ENCODE results near the gene RAB11B. TPM values are rescaled to one million over a fixed set of nuclear protein-coding genes. Genes with fewer than 3 reads are reported as not detected.
"Not testable (repeated sequence)": the region's sequence is repeated elsewhere in the genome, so short reads cannot be mapped to it uniquely, and the experiment has no call there.

RAB11B gene
- total RNA-seq, 1 donor from 2014 or later: 114 TPM

DNA sequence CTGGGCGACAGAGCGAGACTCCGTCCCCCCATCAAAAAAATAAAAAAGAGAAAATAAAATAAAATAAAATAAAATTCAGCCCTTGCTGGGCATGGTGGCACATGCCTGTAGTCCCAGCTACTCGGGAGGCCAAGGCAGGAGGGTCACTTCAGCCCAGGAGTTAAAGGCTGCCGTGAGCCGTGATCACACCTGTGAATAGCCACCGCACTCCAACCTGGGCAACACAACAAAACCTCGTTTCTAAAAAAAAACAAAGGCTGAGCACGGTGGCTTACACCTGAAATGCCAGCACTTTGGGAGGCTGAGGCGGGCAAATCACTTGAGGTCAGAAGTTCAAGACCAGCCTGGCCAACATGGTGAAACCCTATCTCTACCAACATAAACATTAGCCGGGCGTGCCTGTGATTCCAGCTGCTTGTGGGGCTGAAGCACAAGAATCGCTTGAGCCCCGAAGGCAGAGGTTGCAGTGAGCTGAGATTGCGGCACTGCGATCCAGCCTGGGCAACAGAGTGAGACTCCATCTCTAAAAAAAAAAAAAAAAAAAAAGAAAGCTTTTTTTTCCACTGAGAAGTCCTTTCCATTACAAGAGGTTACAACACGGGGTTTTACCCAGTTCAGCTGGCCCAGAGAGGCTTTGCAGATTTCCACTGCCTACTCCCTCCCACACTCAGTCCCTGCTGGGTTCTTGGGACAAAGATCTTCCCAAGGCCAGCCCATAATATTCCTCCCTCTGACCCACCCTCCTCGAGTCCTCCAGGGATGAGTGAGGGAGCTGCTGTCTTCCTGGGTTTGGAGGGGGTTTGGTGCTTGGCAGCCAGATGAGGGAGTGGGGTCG lies 19.8 kb upstream of the RAB11B start:
- DNase-seq: no peak

DNA sequence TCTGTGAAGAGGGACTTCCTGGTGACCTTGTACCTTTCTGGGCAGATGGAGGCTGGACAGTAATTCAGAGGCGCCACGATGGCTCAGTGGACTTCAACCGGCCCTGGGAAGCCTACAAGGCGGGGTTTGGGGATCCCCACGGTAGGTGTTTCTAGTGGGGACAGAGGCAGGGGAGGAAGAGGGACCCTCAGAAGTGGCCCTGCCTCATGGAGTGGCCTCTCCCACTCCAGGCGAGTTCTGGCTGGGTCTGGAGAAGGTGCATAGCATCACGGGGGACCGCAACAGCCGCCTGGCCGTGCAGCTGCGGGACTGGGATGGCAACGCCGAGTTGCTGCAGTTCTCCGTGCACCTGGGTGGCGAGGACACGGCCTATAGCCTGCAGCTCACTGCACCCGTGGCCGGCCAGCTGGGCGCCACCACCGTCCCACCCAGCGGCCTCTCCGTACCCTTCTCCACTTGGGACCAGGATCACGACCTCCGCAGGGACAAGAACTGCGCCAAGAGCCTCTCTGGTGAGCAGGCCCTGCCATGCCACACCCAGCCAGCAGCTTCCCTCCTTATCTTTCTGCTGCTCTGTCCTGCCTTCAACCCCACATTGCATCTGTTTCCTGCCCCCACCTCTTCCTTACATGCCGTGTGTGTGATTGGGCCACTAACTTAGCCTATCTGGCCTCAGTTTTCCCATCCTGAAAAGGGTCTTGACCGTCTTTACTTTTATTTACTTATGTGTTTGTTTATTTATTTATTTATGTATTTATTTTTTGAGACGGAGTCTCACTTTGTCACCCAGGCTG lies 19.0 kb upstream of the RAB11B start:
- Histone ChIP-seq H3K4me1 (peaks cover 21% of the 10 kb centered on the region), H3K9me3 (no peaks in the 10 kb centered on the region), H3K36me3 (no peaks in the 10 kb centered on the region), H3K4me3 (no peak overlapping the region), H3K27me3 (no peaks in the 10 kb centered on the region), H3K27ac (no peak overlapping the region)
- DNase-seq (no peak), ATAC-seq (no peak)
- TF ChIP-seq, protein P1, sequence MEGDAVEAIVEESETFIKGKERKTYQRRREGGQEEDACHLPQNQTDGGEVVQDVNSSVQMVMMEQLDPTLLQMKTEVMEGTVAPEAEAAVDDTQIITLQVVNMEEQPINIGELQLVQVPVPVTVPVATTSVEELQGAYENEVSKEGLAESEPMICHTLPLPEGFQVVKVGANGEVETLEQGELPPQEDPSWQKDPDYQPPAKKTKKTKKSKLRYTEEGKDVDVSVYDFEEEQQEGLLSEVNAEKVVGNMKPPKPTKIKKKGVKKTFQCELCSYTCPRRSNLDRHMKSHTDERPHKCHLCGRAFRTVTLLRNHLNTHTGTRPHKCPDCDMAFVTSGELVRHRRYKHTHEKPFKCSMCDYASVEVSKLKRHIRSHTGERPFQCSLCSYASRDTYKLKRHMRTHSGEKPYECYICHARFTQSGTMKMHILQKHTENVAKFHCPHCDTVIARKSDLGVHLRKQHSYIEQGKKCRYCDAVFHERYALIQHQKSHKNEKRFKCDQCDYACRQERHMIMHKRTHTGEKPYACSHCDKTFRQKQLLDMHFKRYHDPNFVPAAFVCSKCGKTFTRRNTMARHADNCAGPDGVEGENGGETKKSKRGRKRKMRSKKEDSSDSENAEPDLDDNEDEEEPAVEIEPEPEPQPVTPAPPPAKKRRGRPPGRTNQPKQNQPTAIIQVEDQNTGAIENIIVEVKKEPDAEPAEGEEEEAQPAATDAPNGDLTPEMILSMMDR (IDR thresholded peaks at IDR 0.05): no peak
- intact Hi-C loops (cut with DNase I): no loop called here

More for the DNA sequence above, 19.8 kb upstream of the RAB11B start:
- no peaks in the 10 kb centered on the region for H3K9me3 ChIP-seq
- no peaks in the 10 kb centered on the region for H3K36me3 ChIP-seq
- intact Hi-C loops (cut with DNase I): no loop called here
- no peak for ATAC-seq
- H3K4me1 ChIP-seq: peaks cover 21% of the 10 kb centered on the region
- no peaks in the 10 kb centered on the region for H3K27me3 ChIP-seq
- TF ChIP-seq, protein P1 (IDR thresholded peaks at IDR 0.05): no peak
- no peak overlapping the region for H3K4me3 ChIP-seq
- no peak overlapping the region for H3K27ac ChIP-seq

DNA sequence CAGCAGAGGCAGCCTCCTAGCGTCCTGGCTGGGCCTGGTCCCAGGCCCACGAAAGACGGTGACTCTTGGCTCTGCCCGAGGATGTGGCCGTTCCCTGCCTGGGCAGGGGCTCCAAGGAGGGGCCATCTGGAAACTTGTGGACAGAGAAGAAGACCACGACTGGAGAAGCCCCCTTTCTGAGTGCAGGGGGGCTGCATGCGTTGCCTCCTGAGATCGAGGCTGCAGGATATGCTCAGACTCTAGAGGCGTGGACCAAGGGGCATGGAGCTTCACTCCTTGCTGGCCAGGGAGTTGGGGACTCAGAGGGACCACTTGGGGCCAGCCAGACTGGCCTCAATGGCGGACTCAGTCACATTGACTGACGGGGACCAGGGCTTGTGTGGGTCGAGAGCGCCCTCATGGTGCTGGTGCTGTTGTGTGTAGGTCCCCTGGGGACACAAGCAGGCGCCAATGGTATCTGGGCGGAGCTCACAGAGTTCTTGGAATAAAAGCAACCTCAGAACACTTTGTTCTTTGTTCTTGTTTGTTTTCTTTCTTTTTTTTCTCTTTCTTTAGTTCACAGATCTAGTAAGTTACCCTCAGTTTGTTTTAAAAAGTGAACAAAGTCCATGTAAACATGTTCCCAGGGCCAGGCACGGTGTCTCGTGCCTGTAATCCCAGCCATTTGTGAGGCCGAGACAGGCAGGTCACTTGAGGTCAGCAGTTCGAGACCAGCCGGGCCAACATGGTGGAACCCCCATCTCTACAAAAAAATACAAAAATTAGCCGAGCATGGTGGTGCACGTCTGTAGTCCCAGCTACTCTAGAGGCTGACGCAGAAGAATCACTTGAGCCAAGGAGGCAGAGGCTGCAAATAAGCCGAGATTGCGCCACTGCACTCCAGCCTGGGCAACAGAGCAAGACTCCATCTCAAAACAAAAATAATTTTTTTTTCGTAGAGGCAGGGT lies 16.0 kb upstream of the RAB11B start:
- DNase-seq: no peak
- H3K36me3 ChIP-seq: no peaks in the 10 kb centered on the region
- H3K27ac ChIP-seq: no peak overlapping the region

DNA sequence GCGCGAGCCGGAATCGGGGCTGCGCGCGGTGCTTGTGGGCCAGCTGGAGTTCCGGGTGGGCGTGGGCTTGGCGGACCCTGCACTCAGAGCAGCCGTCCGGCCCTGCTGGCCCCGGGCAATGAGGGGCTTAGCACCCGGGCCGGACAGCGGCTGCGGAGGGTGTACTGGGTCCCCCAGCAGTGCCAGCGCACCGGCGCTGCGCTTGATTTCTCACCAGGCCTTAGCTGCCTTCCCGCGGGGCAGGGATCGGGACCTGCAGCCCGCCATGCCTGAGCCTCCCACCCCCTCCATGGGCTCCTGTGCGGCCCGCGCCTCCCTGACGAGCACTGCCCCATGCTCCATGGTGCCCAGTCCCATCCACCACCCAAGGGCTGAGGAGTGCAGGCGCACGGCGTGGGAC lies 14.4 kb upstream of the RAB11B start:
- intact Hi-C loops (cut with DNase I); H3K36me3 ChIP-seq; DNase-seq; ATAC-seq; H3K4me1 ChIP-seq; H3K27ac ChIP-seq; H3K9me3 ChIP-seq; H3K27me3 ChIP-seq; H3K4me3 ChIP-seq: not testable (repeated sequence)

More for the DNA sequence above, 16.0 kb upstream of the RAB11B start:
- no peaks in the 10 kb centered on the region for H3K4me1 ChIP-seq
- H3K9me3 ChIP-seq: no peaks in the 10 kb centered on the region
- TF ChIP-seq, protein P1 (IDR thresholded peaks at IDR 0.05): no peak
- no peaks in the 10 kb centered on the region for H3K27me3 ChIP-seq
- H3K4me3 ChIP-seq: no peak overlapping the region
- intact Hi-C loops (cut with DNase I): no loop called here
- peak; percentile 52 for ATAC-seq

DNA sequence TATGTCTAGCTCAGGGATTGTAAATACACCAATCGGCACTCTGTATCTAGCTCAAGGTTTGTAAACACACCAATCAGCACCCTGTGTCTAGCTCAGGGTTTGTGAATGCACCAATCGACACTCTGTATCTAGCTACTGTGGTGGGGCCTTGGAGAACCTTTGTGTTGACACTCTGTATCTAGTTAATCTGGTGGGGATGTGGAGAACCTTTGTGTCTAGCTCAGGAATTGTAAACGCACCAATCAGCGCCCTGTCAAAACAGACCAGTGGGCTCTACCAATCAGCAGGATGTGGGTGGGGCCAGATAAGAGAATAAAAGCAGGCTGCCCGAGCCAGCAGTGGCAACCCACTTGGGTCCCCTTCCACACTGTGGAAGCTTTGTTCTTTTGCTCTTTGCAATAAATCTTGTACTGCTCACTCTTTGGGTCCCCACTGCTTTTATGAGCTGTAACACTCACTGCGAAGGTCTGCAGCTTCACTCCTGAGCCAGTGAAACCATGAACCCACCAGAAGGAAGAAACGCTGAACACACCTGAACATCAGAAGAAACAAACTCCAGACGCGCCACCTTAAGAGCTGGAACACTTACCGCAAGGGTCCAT lies 13.7 kb upstream of the RAB11B start:
- H3K27me3 ChIP-seq; H3K4me3 ChIP-seq; ATAC-seq; H3K27ac ChIP-seq; H3K9me3 ChIP-seq; intact Hi-C loops (cut with DNase I); H3K4me1 ChIP-seq; H3K36me3 ChIP-seq; DNase-seq: not testable (repeated sequence)

DNA sequence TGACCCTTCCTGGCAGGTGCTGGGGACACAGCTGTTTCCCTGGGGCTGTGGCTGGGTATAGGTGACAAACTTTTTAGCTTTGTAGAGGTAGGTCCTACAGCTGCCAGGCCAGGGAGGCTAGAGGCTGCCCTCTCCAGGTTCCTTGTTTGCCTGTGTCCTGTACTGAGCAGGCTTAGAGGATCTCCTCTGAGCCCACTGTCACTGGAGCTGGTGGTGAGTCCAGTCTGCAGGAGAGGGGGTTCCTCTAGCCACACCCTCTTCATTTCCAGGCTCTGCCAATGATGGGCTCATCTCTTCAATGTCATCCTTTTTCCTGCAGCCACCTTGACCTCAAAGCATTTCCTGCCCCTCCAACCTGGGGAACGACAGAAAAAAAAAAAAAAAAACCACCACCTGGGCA lies 12.6 kb upstream of the RAB11B start:
- ATAC-seq (no peak), DNase-seq (no peak)
- H3K27me3 ChIP-seq: no peaks in the 10 kb centered on the region
- intact Hi-C loops (cut with DNase I): no loop called here
- no peak overlapping the region for H3K27ac ChIP-seq
- H3K4me3 ChIP-seq: no peak overlapping the region
- H3K4me1 ChIP-seq: no peaks in the 10 kb centered on the region
- no peaks in the 10 kb centered on the region for H3K36me3 ChIP-seq
- TF ChIP-seq, protein P1 (IDR thresholded peaks at IDR 0.05): no peak
- no peaks in the 10 kb centered on the region for H3K9me3 ChIP-seq

DNA sequence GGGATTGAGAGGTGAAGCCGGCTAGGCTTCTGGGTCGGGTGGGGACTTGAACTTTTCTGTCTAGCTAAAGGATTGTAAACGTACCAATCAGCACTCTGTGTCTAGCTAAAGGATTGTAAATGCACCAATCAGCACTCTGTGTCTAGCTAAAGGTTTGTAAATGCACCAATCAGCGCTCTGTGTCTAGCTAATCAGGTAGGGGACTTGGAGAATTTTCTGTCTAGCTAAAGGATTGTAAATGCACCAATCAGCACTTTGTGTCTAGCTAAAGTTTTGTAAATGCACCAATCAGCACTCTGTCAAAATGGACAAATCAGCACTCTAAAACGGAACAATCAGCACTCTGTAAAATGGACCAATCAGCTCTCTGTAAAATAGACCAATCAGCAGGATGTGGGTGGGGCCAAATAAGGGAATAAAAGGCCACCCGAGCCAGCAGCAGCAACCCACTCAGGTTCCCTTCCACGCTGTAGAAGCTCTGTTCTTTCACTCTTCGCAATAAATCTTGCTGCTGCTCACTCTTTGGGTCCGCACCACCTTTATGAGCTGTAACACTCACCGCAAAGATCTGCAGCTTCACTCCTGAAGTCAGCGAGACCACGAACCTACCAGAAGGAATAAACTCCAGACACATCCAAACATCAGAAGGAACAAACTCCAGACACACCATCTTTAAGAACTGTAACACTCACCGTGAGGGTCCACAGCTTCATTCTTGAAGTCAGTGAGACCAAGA lies 10.8 kb upstream of the RAB11B start:
- H3K27ac ChIP-seq; H3K9me3 ChIP-seq; DNase-seq; intact Hi-C loops (cut with DNase I); H3K4me1 ChIP-seq; H3K36me3 ChIP-seq; H3K4me3 ChIP-seq; ATAC-seq; H3K27me3 ChIP-seq: not testable (repeated sequence)

DNA sequence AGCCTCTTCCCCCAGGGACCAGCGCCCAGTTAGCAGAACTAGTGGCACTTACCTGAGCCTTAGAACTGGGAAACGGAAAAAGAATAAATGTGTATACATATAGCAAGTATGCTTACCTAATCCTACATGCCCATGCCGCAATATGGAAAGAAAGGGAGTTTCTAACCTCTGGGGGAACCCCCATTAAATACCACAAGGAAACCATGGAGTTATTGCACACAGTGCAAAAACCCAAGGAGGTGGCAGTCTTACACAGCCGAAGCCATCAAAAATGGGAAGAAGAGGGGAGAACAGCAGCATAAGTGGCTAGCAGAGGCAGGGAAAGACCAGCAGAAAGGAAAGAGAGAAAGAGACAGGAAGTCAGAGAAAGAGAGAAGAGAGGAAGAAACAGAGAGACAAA lies 5.6 kb upstream of the RAB11B start:
- H3K27ac ChIP-seq; H3K4me3 ChIP-seq; DNase-seq; H3K9me3 ChIP-seq; H3K36me3 ChIP-seq; H3K27me3 ChIP-seq; intact Hi-C loops (cut with DNase I); ATAC-seq: not testable (repeated sequence)
- peaks cover 14% of the 10 kb centered on the region for H3K4me1 ChIP-seq
